ENCODE data around the gene ASPG.

Gene ASPG

DNA sequence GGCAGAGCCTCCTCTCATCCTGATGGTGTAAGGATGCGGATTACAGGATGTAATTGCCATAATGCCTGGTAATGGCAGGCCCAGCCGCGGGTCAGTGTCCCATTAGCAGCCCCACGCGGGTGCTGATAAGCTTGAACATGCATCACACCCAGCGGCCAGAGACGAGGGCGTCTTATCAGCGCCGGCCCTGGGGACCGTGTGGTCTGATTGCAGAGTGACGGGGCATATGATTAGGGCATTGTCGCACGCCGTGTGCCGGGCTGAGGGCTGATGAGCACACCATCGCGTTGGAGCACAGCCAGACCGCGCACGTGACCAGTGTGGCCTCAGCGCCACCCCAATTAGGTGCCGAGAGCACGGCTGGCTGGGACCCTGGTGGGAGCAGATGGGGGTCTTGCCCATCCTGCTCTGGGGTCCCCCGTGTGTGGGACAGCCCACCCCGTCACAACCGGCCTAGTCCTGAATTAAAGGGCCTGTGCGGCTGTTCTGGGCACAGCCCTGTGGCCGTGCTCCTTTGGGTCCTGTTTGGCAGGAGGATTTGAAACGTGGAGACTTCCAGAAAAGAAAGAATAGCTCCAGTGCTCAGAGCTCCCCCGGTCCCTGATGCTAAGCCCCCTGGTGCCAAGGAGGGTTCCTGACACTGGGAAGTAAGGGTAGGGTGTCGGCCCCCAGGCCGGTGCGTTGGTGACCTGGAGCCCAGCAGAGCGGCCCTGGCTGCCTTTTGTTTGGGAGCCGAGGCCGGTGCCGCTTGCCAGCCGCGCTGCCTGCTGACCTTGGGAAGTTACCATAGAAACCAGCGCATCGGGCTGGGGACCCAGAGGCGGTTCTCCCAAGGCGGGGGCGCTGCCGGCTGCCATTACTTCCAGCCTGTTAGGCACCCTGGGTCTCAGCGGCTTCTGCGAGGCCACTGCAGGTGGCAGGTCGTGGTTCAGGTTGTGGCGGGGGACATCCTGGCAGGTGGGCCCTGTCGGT lies 73.6 kb downstream of the ASPG start:
- no peak for TF ChIP-seq EZH2phosphoT487 (IDR thresholded peaks at IDR 0.05; ENCODE audit: borderline replicate concordance, low read length)
- TF ChIP-seq CTCF (IDR thresholded peaks at IDR 0.05; ENCODE audit: low read depth, low read length, poor library complexity, severe bottlenecking): no peak
- no peaks in the 10 kb centered on the region for H3F3A ChIP-seq (ENCODE audit: control insufficient read depth, insufficient read depth)
- H3K4me2 ChIP-seq (ENCODE audit: low read length): no peak overlapping the region
- H3K4me3 ChIP-seq (ENCODE audit: low read length): no peak overlapping the region
- H4K20me1 ChIP-seq (ENCODE audit: control insufficient read depth, insufficient read depth, low read depth, low read length): no peaks in the 10 kb centered on the region
- H3K9me3 ChIP-seq (ENCODE audit: control insufficient read depth, insufficient read depth, low read length): no peaks in the 10 kb centered on the region
- H3K4me1 ChIP-seq (ENCODE audit: control insufficient read depth, low read length): no peaks in the 10 kb centered on the region
- H3K9me2 ChIP-seq (replicated peaks; ENCODE audit: control insufficient read depth, low read length): no peaks in the 10 kb centered on the region
- H3K79me2 ChIP-seq (ENCODE audit: control insufficient read depth, low read length): no peaks in the 10 kb centered on the region
- no peaks in the 10 kb centered on the region for H3K36me3 ChIP-seq (ENCODE audit: control insufficient read depth, low read length)
- H3K27me3 ChIP-seq (ENCODE audit: control insufficient read depth, low read length): no peaks in the 10 kb centered on the region
- no peak overlapping the region for H3K27ac ChIP-seq (ENCODE audit: low read depth, low read length)

DNA sequence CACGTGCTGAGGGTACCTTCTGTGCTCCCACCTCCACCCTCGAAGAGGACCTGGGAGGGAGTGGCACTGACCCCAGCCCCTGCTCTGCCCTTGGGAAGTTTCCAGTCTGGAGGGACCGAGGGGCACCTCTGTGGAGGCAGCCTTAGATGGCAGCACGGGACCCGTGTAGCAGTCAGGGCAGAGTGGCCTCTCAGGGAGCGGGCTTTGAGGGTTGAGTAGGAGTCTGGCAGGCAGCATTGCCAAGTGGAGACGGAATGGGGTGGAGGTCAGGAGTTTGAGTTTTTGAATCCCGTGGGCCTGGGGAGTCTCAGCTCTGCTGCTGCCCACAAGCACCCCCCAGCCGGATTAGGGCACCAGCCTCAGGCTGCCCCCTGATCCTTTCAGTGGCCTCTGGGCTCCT lies 74.5 kb downstream of the ASPG start:
- H3K27ac ChIP-seq (ENCODE audit: low read depth, low read length): no peak overlapping the region
- no peaks in the 10 kb centered on the region for H3K4me1 ChIP-seq (ENCODE audit: control insufficient read depth, low read length)
- no peak overlapping the region for H3K4me2 ChIP-seq (ENCODE audit: low read length)
- no peaks in the 10 kb centered on the region for H3K36me3 ChIP-seq (ENCODE audit: control insufficient read depth, low read length)
- no peak overlapping the region for H3K4me3 ChIP-seq (ENCODE audit: low read length)
- TF ChIP-seq EZH2phosphoT487 (IDR thresholded peaks at IDR 0.05; ENCODE audit: borderline replicate concordance, low read length) (no peak), CTCF (IDR thresholded peaks at IDR 0.05; ENCODE audit: low read depth, low read length, poor library complexity, severe bottlenecking) (no peak)
- H3K9me2 ChIP-seq (replicated peaks; ENCODE audit: control insufficient read depth, low read length): no peaks in the 10 kb centered on the region
- no peaks in the 10 kb centered on the region for H4K20me1 ChIP-seq (ENCODE audit: control insufficient read depth, insufficient read depth, low read depth, low read length)
- no peaks in the 10 kb centered on the region for H3K79me2 ChIP-seq (ENCODE audit: control insufficient read depth, low read length)
- no peaks in the 10 kb centered on the region for H3F3A ChIP-seq (ENCODE audit: control insufficient read depth, insufficient read depth)
- H3K27me3 ChIP-seq (ENCODE audit: control insufficient read depth, low read length): no peaks in the 10 kb centered on the region
- H3K9me3 ChIP-seq (ENCODE audit: control insufficient read depth, insufficient read depth, low read length): no peaks in the 10 kb centered on the region

GRCh38 chr14:104161602-104162367 lies 76.3 kb downstream of the ASPG start:
- Histone ChIP-seq H3K27me3 (ENCODE audit: control insufficient read depth, low read length) (no peaks in the 10 kb centered on the region), H4K20me1 (ENCODE audit: control insufficient read depth, insufficient read depth, low read depth, low read length) (no peaks in the 10 kb centered on the region)

More at GRCh38 chr14:104161602-104162367, 76.3 kb downstream of the ASPG start:
- H3K79me2 ChIP-seq (ENCODE audit: control insufficient read depth, low read length): no peaks in the 10 kb centered on the region
- H3K4me3 ChIP-seq (ENCODE audit: low read length): no peak overlapping the region
- no peaks in the 10 kb centered on the region for H3K4me1 ChIP-seq (ENCODE audit: control insufficient read depth, low read length)
- no peaks in the 10 kb centered on the region for H3F3A ChIP-seq (ENCODE audit: control insufficient read depth, insufficient read depth)
- H3K4me2 ChIP-seq (ENCODE audit: low read length): no peak overlapping the region
- H3K36me3 ChIP-seq (ENCODE audit: control insufficient read depth, low read length): no peaks in the 10 kb centered on the region
- no peaks in the 10 kb centered on the region for H3K9me2 ChIP-seq (replicated peaks; ENCODE audit: control insufficient read depth, low read length)
- no peak for TF ChIP-seq EZH2phosphoT487 (IDR thresholded peaks at IDR 0.05; ENCODE audit: borderline replicate concordance, low read length)
- TF ChIP-seq CTCF (IDR thresholded peaks at IDR 0.05; ENCODE audit: low read depth, low read length, poor library complexity, severe bottlenecking): no peak
- no peaks in the 10 kb centered on the region for H3K9me3 ChIP-seq (ENCODE audit: control insufficient read depth, insufficient read depth, low read length)
- no peak overlapping the region for H3K27ac ChIP-seq (ENCODE audit: low read depth, low read length)

Data from DOHH2 (cell line).